Nucleus accumbens (tissue), 56 donors: ENCODE data around the gene ZNF326.
A peak's percentile ranks its signal among the peaks of the same experiment; 100 is the strongest.

Experiments used
- DNase-seq, 56 donors: peaks; one replicate each; lab custom pipeline; 2025; lab: John Stamatoyannopoulos, UW

ZNF326 gene, protein sequence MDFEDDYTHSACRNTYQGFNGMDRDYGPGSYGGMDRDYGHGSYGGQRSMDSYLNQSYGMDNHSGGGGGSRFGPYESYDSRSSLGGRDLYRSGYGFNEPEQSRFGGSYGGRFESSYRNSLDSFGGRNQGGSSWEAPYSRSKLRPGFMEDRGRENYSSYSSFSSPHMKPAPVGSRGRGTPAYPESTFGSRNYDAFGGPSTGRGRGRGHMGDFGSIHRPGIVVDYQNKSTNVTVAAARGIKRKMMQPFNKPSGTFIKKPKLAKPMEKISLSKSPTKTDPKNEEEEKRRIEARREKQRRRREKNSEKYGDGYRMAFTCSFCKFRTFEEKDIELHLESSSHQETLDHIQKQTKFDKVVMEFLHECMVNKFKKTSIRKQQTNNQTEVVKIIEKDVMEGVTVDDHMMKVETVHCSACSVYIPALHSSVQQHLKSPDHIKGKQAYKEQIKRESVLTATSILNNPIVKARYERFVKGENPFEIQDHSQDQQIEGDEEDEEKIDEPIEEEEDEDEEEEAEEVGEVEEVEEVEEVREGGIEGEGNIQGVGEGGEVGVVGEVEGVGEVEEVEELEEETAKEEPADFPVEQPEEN

DNA sequence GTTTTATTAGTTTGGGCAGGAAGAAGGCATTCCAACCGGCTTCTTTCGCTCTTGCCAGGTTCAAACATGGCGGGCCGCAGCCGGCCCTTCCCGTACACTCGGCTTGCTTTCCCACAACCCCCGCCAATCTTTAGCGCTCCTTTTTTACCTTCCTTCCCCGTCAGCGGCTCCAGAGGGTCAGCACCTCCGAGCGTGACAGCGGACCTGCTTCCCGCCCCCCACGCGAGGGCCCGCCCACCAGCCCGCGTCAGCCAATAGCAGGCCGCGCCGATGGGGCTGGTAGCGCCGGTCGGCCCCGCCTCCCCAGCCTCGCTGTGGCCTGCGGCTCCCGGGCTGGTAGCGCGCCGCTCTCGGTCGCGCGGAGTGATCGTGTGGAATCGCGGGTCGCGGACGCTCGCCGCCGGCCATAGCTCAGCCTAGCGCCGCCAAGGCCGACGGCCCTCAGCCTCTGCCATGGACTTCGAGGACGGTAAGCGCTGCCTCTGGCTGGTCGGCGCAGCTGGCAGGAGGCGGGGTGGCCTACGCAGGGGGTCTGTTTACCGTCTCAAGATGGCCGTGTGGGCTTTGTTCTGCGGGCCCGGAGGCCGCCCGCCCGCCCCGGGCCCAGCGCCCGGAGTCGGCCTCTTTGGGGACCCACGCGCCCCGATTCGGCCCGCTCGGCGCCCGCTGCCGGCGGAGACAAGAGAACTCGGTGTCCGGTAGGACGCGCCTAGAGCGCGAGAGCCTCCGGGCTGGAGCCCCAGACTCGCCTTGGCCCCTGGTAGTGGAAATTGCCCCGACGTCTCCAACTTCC lies at the start of gene ZNF326:
TSS of gene ZNF326 (plus strand) at position 306 of the 793 bp plus-strand sequence. CDS start at position 454, 148 bp downstream.
- DNase-seq: peak in 55 of 56 donors; percentile 55 to 96 (median 89)

DNA sequence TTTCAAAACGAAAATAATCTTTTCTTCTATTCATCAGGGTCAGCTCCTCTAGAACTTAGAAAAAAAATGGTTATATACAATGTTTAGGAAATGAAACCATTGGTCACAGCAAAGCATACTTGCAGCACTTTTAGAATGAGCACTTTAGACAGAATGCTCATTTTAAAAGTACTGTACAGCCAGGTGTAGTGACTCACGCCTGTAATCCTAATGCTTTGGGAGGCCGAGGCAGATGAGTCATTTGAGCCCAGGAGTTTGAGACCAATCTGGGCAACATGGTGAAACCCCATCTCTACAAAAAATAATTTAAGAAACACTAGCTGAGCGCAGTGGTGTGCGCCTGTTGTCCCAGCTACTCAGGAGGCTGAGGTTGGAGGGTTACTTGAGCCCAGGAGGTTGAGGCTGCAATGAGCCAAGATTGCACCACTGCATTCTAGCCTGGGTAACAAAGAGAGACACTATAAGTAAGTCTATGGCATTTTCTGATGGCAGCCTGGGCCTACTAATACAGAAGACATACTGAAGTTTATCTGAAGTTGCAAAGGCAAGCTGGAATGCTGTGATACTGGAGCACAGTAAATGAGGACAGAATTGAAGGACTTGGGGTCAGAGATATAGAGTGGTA lies 48.9 kb upstream of the ZNF326 start:
- no peak for DNase-seq

DNA sequence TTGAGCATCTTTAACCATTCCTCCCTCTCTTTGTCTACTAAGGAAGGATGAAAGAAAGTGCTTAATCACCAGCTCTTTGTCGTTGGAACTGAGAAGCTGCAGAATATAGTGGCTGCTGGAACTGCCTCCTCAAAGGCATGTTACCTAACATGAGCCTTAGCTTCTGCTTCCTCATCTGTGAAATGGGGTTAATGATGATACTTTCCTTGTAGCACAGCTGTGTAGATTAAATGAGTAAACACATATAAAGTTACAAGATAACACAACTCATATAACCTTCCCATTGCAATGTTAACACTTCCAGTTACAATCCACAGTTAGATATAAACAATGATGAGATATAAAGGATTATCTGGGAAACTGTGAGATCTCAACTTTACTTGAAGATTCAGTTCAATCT lies 48.4 kb upstream of the ZNF326 start:
- no peak for DNase-seq

DNA sequence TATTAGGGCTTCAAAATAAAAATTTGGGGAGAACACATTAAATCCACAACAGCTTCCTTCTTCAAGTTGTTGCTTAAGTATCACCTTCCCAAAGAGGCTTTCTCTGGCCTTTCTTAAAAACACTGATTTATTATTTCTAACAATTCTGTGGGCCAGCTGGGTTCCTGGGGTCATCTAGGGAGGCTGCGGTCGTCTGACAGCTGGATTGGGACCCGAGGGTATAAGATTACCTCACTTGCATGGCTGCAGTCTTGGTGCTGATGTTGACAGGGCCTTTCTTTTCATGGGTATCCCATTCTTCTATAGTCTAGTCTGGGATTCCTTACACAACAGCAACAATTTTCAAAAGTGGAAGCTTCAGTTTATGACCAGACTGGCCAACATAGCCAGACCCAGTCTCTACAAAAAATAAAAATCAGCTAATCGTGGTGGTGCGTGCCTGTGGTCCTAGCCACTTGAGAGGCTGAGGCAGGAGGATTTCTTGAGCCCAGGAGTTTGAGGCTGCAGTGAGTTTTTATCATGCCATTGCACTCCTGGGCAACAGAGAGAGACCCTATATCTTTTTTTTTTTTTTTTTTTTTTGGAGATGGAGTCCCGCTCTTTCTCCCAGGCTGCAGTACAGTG lies 46.1 kb upstream of the ZNF326 start:
- no peak for DNase-seq

DNA sequence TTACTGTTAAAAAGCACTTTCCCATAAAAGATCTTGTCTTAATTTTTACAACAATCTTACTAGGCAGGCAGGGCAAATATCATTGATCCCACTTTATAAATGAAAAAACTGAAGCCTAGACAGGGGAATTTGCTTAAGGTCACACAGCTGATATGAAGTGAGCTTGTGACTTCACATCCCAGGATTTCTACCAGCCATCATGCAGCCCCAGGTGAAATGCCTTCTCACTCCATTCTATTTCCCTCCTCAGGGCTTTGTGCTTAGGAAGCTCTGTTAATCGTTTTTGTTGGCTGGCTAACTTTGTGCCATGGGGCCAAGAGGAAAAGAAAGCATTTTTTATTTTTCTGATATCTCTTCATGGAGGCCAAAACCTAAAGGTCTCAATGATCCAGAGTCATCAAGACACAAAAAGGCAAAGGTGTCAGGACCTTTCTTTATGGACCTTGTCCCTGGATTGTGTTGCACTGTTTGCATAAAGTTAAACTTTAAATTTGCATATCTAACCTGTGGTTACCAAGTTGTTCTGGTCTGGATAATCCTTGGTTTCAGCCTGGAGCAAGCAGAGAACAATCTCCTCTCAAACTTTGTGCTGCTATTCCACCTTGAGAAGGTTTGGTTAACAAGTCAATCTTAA lies 44.8 kb upstream of the ZNF326 start:
- DNase-seq: no peak

DNA sequence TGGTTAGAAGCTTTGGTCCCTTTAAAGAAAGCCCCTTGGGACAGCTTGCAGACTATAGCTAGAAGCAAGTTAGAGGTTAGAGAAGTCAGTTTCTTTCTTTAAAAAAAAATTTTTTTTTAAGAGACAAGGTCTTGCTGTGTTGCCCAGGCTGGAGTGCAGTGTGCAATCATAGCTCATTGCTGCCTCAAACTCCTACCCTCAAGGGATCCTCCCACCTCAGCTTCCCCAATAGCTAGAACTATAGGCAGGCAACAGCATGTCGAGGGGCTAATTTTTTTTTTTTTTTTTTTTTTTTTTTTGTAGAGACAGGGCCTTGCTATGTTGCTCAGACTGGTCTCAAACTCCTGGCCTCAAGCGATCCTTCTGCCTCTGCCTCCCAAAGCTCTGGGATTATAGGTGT lies 44.2 kb upstream of the ZNF326 start:
- no peak for DNase-seq

DNA sequence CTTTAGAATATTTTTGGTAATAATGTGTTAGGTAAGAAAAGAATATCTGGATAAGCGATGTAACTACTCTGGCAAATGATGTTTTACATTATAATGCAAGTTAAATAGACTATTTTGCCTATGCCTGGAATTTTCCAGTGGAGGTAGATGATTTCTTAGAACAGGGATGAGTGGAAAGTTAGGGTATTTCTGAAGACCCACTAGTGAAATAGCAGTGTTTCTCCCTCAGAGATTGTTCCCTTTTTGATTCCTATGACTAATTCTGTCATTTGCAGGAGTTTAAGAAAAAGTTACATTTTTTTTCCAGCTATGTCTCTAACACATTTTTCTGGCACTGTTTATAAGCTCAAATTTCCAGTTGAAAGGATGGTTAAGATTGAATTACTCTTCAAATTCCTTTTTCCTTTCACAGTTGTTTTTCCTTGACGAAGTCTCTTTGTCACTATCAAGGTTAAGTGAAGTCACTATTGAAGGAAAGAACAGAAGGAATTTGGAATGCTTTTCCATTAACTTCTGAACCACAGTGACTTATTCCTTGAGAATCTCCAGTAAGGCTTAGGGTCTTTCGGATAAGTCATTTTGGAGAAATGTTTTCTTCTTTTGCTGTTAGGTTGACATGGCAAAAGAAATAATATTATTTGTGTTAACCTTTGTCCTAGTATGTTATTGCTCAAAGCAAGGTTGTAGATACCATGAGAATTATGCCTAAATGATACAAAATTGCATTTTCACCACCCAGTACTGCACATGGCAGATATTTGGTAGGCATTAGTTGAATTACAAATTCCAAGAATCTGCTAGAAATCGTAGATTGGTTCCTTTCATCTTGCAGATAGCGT lies 42.9 kb upstream of the ZNF326 start:
- DNase-seq: no peak

DNA sequence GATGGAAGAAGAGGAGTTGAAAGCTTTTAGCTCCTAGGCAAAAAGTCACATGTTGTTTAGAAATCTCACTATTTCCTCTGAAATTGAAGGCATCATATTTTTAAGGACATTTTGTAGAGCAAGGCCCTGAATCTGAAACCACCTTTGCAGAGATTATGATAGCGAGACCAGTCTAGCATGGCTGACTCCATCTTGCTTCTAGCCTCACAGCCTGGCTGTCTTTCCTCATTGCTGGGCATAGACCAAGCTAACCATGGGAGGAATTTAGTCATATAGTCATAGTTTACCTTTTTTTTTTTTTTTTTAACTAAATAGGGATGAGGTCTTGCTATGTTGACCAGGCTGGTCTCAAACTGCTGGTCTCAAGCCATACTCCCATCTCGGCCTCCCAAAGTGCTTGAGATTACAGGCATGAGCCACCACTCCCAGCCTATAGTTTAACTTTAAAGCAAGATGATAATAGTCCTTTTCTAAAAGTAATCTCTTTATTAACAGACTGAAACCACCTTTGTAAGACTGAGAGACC lies 42.2 kb upstream of the ZNF326 start:
- no peak for DNase-seq

DNA sequence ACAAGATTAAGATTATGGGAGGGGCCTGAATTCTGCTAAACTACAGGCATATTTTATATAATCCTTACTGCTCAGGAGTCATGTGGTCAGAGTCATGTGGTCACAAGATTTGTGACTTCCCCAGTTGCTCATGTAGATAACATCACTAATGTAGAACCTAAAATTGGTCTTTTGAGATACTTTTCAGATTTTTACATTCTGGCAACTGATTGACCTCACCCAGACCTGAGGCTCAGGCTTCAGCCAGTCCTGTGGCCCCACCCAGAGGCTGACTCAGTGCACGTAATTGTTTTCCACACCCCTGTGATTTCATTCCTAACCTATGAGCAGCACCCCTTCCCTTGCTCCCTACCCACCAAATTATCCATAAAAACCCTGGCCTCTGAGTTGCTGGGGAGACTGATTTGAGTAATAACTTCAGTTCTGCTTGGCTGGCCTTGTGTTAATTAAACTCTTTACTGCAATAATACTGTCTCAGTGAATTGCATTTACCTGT lies 41.7 kb upstream of the ZNF326 start:
- no peak for DNase-seq

DNA sequence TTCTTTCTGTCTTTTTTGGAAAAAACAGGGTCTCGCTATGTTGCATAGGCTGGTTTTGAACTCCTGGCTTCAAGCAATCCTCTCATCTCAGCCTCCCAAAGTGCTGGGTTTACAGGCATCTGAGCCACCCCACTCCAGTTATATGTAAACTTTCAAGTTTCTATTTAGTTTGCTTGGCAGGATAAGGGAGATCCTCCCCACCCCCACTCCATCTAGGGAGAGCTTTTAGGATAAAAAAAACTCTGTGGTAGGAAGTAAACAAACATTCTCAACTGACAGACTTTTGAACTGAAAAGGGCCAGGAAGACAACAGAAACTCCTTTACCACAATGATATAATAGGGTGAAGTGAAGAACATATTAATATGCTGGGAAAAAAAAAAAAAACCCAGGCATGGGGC lies 41.0 kb upstream of the ZNF326 start:
- no peak for DNase-seq

DNA sequence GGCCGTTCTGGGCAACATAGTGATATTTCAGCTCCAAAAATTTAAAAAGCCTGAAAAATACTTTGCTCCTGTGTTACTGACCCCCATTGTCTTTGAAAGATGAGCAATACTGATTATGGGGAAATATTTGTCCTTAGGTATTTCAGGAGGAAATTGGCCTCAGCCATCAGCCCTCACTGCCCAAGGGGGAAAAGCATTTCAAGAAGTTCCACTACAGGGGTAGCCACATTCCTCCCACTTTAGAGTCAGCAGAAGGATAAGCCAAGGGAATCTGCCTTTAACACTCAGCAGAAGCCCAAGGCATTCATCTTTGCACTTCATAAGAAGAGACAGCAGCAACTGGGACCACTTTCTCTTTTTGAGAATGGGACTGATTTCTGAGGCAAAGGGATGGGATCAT lies 40.5 kb upstream of the ZNF326 start:
- no peak for DNase-seq

DNA sequence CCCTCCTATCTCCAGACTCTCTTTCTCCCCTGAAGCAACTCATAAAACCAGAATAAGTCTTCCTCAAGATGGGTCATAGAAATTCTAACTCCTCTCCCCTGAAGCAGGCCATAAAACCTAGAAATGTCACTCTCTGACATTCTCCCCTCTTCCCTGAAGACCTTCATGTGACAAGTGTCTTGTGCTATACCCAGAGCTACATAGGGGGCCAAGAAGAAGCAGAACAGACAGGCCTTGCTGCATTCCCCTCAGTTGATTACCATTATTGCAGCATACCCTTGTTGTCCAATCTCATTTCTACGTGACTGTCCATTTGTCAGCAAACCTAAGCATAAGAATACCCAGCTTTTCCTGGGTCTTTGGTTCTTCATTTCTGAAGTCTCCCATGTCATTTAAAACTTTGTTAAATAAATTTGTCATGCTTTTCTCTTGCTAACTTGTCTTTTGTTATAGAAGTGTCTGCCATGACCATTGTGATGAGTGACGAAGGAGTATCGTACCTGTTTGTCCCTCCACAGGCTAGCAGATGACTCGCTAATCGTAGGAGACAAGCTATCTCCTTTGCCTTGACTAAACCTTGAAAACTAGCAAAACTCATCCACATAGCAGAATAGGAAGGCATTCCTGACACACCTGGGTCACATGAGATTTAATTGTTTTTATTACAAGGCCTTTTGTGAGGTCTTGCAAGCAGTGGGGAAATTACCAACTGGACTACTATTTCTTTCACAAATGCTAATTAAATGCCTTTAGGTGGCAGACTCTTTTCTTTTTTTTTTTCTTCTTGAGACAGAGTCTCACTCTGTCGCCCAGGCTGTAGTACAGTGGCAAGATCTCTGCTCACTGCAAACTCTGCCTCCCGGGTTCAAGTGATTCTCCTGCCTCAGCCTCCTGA lies 39.4 kb upstream of the ZNF326 start:
- DNase-seq: no peak

DNA sequence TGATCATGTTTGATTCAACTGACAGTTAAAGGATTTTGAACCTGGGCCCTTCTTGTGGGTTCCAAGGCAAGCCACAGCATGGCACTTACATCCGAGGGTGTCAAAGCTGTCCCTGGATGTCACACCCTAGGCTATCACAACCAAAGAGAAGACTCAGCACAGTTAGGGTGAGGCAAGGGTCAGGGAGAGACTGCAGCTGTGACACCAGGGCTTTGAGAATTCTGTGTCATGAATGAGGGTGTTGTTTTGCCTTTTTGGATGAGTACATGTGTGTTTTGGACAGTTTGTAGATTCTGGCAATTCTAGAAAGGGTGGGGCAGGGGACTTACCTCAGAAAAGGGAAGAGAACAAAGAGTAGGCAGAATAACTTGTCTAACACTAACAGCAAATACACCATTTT lies 37.8 kb upstream of the ZNF326 start:
- DNase-seq: peak in 8 of 56 donors; percentile 4 to 65 (median 12)

DNA sequence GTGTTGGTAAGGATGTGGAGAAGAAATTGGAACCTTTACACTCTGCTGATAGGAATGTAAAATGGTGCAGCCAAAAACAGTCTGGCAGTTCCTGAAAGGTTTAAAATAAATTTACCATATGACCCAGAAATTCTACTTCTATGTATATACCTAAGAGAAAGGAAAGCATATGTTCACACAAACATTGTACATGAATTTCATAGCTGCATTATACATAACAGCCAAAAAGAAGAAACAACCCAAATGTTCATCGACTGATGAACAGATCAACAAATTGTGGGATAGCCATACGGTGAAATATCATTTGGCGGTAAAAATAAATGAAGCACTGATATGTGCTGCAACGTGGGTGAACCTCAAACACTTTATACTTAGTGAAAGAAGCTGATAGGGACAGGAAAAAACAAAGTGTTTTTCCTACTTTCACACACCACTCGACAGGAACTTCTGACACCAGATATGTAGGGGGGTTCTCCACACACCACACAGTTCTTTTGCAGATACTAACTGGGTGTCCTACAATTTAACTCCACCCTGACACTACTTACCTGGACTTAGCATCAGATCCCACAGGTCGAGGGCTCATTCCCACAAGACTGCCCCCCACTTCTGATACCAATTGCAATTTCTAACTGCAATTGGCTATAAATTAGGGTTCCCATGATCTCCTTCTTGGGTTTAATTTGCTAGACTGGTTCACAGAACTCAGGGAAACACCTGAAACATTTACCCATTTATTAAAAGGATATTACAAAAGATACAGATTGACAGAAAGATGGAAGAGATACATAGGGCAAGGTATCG lies 35.9 kb upstream of the ZNF326 start:
- DNase-seq: no peak

DNA sequence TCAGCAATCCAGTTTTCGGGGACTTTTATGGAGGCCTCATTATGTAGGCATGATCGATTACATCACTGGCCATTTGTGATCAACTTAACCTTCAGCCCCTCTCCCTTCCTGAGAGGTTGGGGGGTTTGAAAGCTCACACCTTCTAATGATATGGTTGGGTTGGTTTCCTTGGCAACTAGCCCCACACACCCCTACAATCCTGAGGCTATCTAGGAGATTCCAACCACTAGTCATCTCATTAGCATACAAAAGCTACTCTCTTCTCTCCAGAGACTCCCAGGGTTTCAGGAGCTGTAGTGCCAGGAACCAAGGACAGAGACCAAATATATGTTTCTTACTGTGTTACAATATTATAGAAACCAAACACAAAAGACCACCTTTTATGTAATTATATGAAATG lies 35.2 kb upstream of the ZNF326 start:
- DNase-seq: no peak

DNA sequence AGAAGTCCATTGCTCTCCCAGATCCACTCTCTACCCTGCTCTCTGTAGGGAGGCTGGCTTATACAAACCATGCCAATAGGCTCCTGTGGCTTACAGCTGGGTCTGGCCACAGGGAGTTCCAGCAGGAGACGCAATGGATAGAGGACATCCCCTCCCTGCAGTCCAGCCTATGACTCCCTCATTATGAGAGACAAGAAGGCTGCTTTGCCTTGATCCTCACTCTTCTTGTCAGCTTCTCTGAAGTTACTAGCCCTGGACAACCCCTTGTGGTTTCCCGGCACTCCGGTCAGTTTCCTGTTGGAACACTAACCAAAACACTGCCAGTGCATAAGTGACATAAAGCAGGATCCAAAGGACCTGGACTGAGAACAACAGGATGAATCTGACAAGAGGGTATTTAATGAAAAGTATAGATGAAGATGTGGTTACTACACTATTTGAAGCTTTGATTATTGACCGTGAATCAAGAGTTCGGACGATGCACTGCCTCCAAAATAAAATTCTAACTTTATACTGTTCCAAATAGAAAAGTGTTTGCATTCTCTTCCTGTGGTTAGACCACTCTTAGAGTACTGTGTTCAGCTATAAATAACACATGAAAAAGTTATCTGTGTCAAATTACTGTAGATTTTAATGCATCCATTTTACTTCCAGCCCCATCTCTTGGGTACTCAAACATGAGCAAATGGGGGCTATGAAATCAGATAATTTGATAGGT lies 32.7 kb upstream of the ZNF326 start:
- no peak for DNase-seq
